A549 (cell line): ENCODE results near the gene CASP10.

Experiments used
- CTCF ChIP-seq: fragments of >200 bp; sonication (Bioruptor Twin); formaldehyde crosslinking; IDR thresholded peaks from 3 replicates; pipeline ENCODE4 v1.5.1; 2016
- E2F6 ChIP-seq: IDR thresholded peaks from 2 replicates; pipeline ENCODE4 v1.6.1; 2012; ENCODE audit warnings: low read depth, borderline replicate concordance
- EP300 ChIP-seq, 2 experiments: fragments of >200 bp; sonication (Bioruptor Twin); formaldehyde crosslinking; IDR thresholded peaks; 2 replicates in 1 of 2; 3 replicates in 1 of 2; pipeline ENCODE4 v1.6.1; 2016 to 2017
- HMGXB4 ChIP-seq: fragments of 250-450 bp; sonication (Bioruptor Pico); IDR thresholded peaks from 2 replicates; pipeline ENCODE4 v1.5.0; 2021; ENCODE audit warnings: mild to moderate bottlenecking, moderate library complexity, borderline replicate concordance
- MYC ChIP-seq: IDR thresholded peaks from 2 replicates; pipeline ENCODE4 v1.6.1; 2012; ENCODE audit warnings: mild to moderate bottlenecking, inconsistent platforms, low read length, improper control_type of control experiment, borderline replicate concordance
- PBX3 ChIP-seq: IDR thresholded peaks from 2 replicates; pipeline ENCODE4 v1.6.1; 2012
- POLR2A ChIP-seq: IDR thresholded peaks from 2 replicates; pipeline ENCODE4 v1.6.1; 2012; ENCODE audit warnings: mild to moderate bottlenecking, low read length
- RAD21 ChIP-seq, 2 experiments: fragments of >200 bp in 1 of 2; sonication (Bioruptor Twin) in 1 of 2; formaldehyde crosslinking in 1 of 2; IDR thresholded peaks in 1 of 2; conservative IDR thresholded peaks in 1 of 2; 2 replicates in 1 of 2; 3 replicates in 1 of 2; pipeline ENCODE4 v1.6.1; 2012 to 2018; ENCODE audit warnings: inconsistent platforms in 1 of 2
- RARB ChIP-seq: fragments of 250-450 bp; sonication (Bioruptor Pico); IDR thresholded peaks from 2 replicates; pipeline ENCODE4 v1.8.0; 2021; ENCODE audit warnings: mild to moderate bottlenecking, moderate library complexity
- REST ChIP-seq: fragments of 200-600 bp; sonication (generic); IDR thresholded peaks from 2 replicates; pipeline ENCODE4 v1.6.1; 2016; ENCODE audit warnings: antibody characterized with exemption, mild to moderate bottlenecking, moderate library complexity
- TP53 ChIP-seq: fragments of 250-450 bp; sonication (Bioruptor Pico); IDR thresholded peaks from 2 replicates; pipeline ENCODE4 v1.5.0; 2021; ENCODE audit warnings: mild to moderate bottlenecking, moderate library complexity

DNA sequence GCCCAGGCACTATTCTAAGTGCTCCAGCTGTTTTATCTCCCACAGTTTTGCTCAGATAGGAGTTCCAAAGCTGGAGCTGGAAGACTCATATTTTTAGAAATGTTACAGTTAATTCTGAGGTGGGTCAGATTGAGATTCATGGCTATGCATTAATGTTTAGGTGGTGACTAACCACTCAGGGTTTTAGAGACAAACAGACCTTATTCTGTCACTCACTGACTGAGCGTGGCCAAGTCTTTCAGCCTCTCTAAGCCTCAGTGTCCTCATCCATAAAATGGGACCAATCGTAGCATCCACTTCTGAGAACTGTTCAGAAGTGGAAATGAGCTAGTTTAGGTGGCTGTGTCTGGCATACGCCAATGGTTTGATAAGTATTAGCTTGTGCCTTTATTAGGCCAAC, 73.1 kb downstream of the CASP10 start:
- no peak for TF ChIP-seq RAD21 (conservative IDR thresholded peaks at IDR 0.05 in 1 of 2, IDR thresholded peaks at IDR 0.05 in 1 of 2)
- TF ChIP-seq MYC = no peak
- no peak for TF ChIP-seq RARB (CRISPR knock-in tag)
- no peak for TF ChIP-seq CTCF
- no peak for TF ChIP-seq REST
- no peak for TF ChIP-seq E2F6
- no peak for TF ChIP-seq PBX3
- TF ChIP-seq HMGXB4 = no peak
- TF ChIP-seq EP300 (IDR thresholded peaks at IDR 0.05) = no peak
- no peak for TF ChIP-seq POLR2A
- no peak for TF ChIP-seq TP53 (CRISPR knock-in tag)
